B cell (primary cell): Measurements from ENCODE around the gene NPPA. TPM values are rescaled to one million over a fixed set of nuclear protein-coding genes. Genes with fewer than 3 reads are reported as not detected.

ENCODE experiments used
- ATAC-seq: fragments of 200-7000 bp; cut with Tn5 transposase; one replicate; pipeline ENCODE4 v1.10.0; 2021; ENCODE audit warnings: low read depth, mild to moderate bottlenecking, moderate number of reproducible peaks, moderate library complexity
- CTCF ChIA-PET: fragments of 350-600 bp; sonication (Branson Sonifier 250); formaldehyde crosslinking; loops from one replicate; lab custom pipeline; 2021; ENCODE audit warnings: antibody characterized with exemption, inconsistent platforms; lab: Charles Lee
- POLR2A ChIA-PET: fragments of 350-600 bp; sonication (Branson Sonifier 250); formaldehyde crosslinking; loops from one replicate; lab custom pipeline; 2021; ENCODE audit warnings: antibody characterized with exemption; lab: Charles Lee
- DNase-seq: peaks from one replicate; pipeline ENCODE4 v3.0.0; 2013
- H2AFZ ChIP-seq: 2 replicates; pipeline ENCODE4 v1.6.1; 2012; ENCODE audit warnings: mild to moderate bottlenecking, low read depth, low read length; ENCODE audit not compliant: insufficient read depth, poor library complexity, severe bottlenecking
- H3K27ac ChIP-seq, 2 donors: 1 replicate in 1 of 2; 2 replicates in 1 of 2; pipeline ENCODE4 v1.5.1; 2012 to 2013; ENCODE audit warnings: low read length in 2 of 2, mild to moderate bottlenecking in 2 of 2, moderate library complexity in 1 of 2
- H3K27me3 ChIP-seq, 4 experiments: fragments of 200-600 bp in 1 of 4; sonication (generic) in 1 of 4; replicated peaks in 1 of 4; 1 replicate in 2 of 4; 2 replicates in 2 of 4; pipeline versions ENCODE4 v1.6.1 to v1.7.0; 2013 to 2016; ENCODE audit warnings: low read length in 3 of 4, mild to moderate bottlenecking in 2 of 4, mixed read lengths in 1 of 4, moderate library complexity in 1 of 4; ENCODE audit not compliant: insufficient read depth in 4 of 4, control insufficient read depth in 3 of 4; ENCODE audit errors: control extremely low read depth in 1 of 4
- H3K36me3 ChIP-seq, 2 experiments: replicated peaks in 1 of 2; 1 replicate in 1 of 2; 2 replicates in 1 of 2; pipeline versions ENCODE4 v1.6.1 to v1.7.1; 2013; ENCODE audit warnings: low read length in 1 of 2; ENCODE audit not compliant: insufficient read depth in 2 of 2, control insufficient read depth in 1 of 2; ENCODE audit errors: control extremely low read depth in 1 of 2, extremely low read depth in 1 of 2
- H3K4me1 ChIP-seq, 2 donors: fragments of 200-600 bp in 1 of 2; sonication (generic) in 1 of 2; 1 replicate in 1 of 2; 2 replicates in 1 of 2; pipeline versions ENCODE4 v1.5.1 to v1.6.1; 2013 to 2017; ENCODE audit warnings: low read length in 2 of 2; ENCODE audit not compliant: control insufficient read depth in 2 of 2, insufficient read depth in 2 of 2
- H3K4me2 ChIP-seq: replicated peaks from 2 replicates; pipeline ENCODE3; 2012; ENCODE audit warnings: mild to moderate bottlenecking, low read depth, low read length; ENCODE audit not compliant: poor library complexity, severe bottlenecking
- H3K4me3 ChIP-seq, 5 experiments: fragments of 200-600 bp in 1 of 5; sonication (generic) in 1 of 5; 1 replicate in 3 of 5; 2 replicates in 2 of 5; pipeline versions ENCODE4 v1.5.1 to v1.7.0; 2011 to 2016; ENCODE audit warnings: low read length in 4 of 5, mild to moderate bottlenecking in 4 of 5, low read depth in 2 of 5, control low read depth in 1 of 5, moderate library complexity in 1 of 5; ENCODE audit not compliant: insufficient read depth in 1 of 5; ENCODE audit errors: control extremely low read depth in 1 of 5, extremely low read depth in 1 of 5
- H3K79me2 ChIP-seq: fragments of 200-600 bp; sonication (generic); one replicate; pipeline ENCODE4 v1.6.0; 2016; ENCODE audit warnings: low read length; ENCODE audit not compliant: control insufficient read depth, insufficient read depth
- H3K9ac ChIP-seq: fragments of 200-600 bp; sonication (generic); 2 replicates; pipeline ENCODE4 v1.6.1; 2017; ENCODE audit warnings: mild to moderate bottlenecking, low read length, moderate library complexity
- H3K9me3 ChIP-seq, 3 donors: one replicate each; pipeline versions ENCODE4 v1.6.1 to v1.7.1; 2013; ENCODE audit warnings: low read length in 2 of 3; ENCODE audit not compliant: control insufficient read depth in 2 of 3, insufficient read depth in 1 of 3; ENCODE audit errors: control extremely low read depth in 1 of 3
- H4K20me1 ChIP-seq: 2 replicates; pipeline ENCODE4 v1.6.0; 2012; ENCODE audit warnings: mild to moderate bottlenecking, low read length; ENCODE audit not compliant: insufficient read depth, control insufficient read depth, poor library complexity, severe bottlenecking
- H3K27ac Mint-ChIP-seq: one replicate; pipeline ENCODE4 v1.8.0; 2021; ENCODE audit warnings: mixed read lengths
- H3K27me3 Mint-ChIP-seq: one replicate; pipeline ENCODE4 v1.8.0; 2021; ENCODE audit warnings: mixed read lengths
- H3K4me1 Mint-ChIP-seq: one replicate; pipeline ENCODE4 v1.8.0; 2021; ENCODE audit warnings: mixed read lengths
- H3K4me3 Mint-ChIP-seq: one replicate; pipeline ENCODE4 v1.8.0; 2021; ENCODE audit warnings: mixed read lengths
- H3K9me3 Mint-ChIP-seq: one replicate; pipeline ENCODE4 v1.8.0; 2022; ENCODE audit warnings: mixed read lengths; ENCODE audit not compliant: insufficient read depth
- EZH2 ChIP-seq: IDR thresholded peaks from 2 replicates; pipeline ENCODE4 v1.6.1; 2012; ENCODE audit warnings: borderline replicate concordance, low read depth, mild to moderate bottlenecking, moderate library complexity, low read length; ENCODE audit not compliant: insufficient read depth, poor library complexity, severe bottlenecking
- WGBS: methylation state at CpG from one replicate; pipeline ENCODE4 v1.1.5; 2013; ENCODE audit warnings: missing lambda C conversion rate; ENCODE audit not compliant: insufficient coverage; 5-methylcytosine and 5-hydroxymethylcytosine counted together
- intact Hi-C: fragments of 100-400 bp; cut with micrococcal nuclease; formaldehyde crosslinking; loops from one replicate; pipeline ENCODE4 v1.10.0; 2022
- polyA plus RNA-seq: library from polyadenylated mRNA; depleted of rRNA; stranded (reverse); fragments of >200 nt; gene quantifications from 2 replicates; pipeline ENCODE4 v1.2.3, GENCODE V29; 2012
- total RNA-seq, 2 donors: library from RNA; stranded (reverse); fragments of 120-200 nt in 1 of 2; gene quantifications; 1 replicate in 1 of 2; 2 replicates in 1 of 2; pipeline versions ENCODE4 v1.2.3 to v1.2.4, GENCODE V29; 2013 to 2022
- TF ChIP-seq, protein P1 (sequence below): fragments of 200-600 bp; IDR thresholded peaks from one replicate; pipeline ENCODE4 v1.8.0; 2022; ENCODE audit warnings: antibody characterized with exemption, mild to moderate bottlenecking

The NPPA gene
- total and polyA plus RNA-seq, 2 donors (not counting 1 experiment from before 2014, with no cell fraction given), result not detected

DNA sequence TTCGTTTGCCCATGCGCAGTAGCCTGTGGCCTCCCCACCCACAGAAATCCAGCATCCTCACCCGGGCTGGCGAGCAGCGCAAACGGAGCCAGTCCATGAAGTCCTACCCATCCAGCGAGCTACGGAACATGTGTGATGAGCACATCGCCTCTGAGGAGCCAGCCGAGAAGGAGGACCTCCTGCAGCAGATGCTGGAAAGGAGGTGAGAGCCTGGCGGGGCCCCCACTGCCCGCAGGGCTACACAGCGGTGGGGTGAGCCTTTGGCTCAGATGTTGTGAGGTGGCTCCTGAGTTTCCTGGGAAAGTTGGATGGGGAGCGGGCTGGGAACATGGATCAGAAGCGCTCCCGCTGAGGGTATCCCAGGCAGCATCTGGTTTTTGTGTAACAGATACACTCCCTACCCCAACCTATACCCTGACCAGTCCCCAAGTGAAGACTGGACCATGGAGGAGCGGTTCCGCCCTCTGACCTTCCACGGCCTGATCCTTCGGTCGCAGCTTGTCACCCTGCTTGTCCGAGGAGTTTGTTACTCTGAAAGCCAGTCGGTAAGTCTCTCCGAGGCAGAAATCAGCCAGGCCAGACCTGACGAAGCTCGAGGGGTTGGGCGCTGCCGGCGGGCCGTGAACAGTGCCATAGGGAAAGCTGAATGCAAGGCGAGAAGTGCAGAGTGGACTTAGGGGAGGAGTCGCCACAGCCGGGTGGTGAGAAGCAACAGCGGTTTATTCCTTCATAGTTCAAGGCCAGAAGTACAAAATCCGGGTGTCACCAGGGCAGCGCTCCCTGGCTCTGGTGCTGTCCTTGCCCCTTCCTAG lies 10.4 kb downstream of the NPPA start:
- WGBS, result 92% methylated on average over 35 of the region's 36 CpGs
- no peak overlapping the region for H3K27ac Mint-ChIP-seq
- Histone ChIP-seq H3K27ac (no peak overlapping the region), H4K20me1 (peaks cover 27% of the 10 kb centered on the region), H3K4me2 (no peak overlapping the region), H3K4me1 (peaks cover 8 to 13% of the 10 kb centered on the region in 2 donors), H3K9me3 (no peaks in the 10 kb centered on the region), H3K9ac (no peak overlapping the region), H3K36me3 (peaks cover 0 to 94% of the 10 kb centered on the region in 2 experiments), H3K27me3 (no peaks in the 10 kb centered on the region), H2AFZ (no peak overlapping the region), H3K4me3 (no peak overlapping the region), H3K79me2 (peaks cover 3% of the 10 kb centered on the region)
- H3K27me3 Mint-ChIP-seq, result no peaks in the 10 kb centered on the region
- CTCF ChIA-PET, result interaction anchor here (0.6 to 5.0 kb wide), 10 partner anchors 10 to 472 kb away, joined by 3 to 36 read pairs (median 8); partner anchors contain the start of gene NPPA
- no peaks in the 10 kb centered on the region for H3K9me3 Mint-ChIP-seq
- DNase-seq, result no peak
- intact Hi-C loops, result no loop called here
- ATAC-seq, result no peak
- H3K4me1 Mint-ChIP-seq, result peaks cover 17% of the 10 kb centered on the region
- POLR2A ChIA-PET, result no interaction called here
- no peak overlapping the region for H3K4me3 Mint-ChIP-seq
- TF ChIP-seq, protein P1, sequence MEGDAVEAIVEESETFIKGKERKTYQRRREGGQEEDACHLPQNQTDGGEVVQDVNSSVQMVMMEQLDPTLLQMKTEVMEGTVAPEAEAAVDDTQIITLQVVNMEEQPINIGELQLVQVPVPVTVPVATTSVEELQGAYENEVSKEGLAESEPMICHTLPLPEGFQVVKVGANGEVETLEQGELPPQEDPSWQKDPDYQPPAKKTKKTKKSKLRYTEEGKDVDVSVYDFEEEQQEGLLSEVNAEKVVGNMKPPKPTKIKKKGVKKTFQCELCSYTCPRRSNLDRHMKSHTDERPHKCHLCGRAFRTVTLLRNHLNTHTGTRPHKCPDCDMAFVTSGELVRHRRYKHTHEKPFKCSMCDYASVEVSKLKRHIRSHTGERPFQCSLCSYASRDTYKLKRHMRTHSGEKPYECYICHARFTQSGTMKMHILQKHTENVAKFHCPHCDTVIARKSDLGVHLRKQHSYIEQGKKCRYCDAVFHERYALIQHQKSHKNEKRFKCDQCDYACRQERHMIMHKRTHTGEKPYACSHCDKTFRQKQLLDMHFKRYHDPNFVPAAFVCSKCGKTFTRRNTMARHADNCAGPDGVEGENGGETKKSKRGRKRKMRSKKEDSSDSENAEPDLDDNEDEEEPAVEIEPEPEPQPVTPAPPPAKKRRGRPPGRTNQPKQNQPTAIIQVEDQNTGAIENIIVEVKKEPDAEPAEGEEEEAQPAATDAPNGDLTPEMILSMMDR, result no peak

DNA sequence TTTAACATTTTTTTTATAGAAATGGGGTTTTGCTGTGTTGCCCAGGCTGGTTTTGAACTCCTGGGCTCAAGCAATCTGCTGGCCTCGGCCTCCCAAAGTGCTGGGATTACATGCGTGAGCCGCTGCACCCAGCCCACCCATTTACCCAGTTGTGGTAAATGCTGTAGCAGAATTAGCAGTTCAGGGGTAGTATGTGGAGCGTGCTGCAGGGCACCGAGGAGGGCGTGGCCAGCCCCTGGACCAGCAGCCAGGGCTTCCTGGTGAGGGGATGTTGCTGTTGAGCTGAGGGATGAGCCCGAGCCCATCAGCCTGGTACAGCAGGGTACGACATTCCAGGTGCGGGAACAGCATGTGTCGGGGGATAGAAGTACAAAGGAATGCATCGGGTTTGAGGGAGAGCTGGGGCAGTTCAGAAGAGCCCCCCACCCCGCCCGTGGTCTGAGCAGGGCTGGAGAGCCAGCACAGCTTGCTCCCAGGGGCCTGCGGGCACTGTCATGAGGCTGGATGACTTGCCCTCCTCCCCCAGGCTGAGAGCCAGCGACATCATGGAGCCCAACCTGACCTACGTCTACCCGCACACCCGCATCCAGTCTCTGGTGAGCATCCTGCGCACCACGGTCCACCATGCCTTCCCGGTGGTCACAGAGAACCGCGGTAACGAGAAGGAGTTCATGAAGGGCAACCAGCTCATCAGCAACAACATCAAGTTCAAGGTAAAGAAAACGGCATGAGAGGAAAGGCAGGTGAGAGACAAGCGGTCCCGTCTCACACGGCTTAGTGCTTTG lies 11.9 kb downstream of the NPPA start:
- peaks cover 0 to 92% of the 10 kb centered on the region in 2 experiments for H3K36me3 ChIP-seq
- H3K9me3 ChIP-seq, result no peaks in the 10 kb centered on the region
- ChIA-PET POLR2A (no interaction called here), CTCF (interaction anchor here (1.1 to 4.5 kb wide), 3 partner anchors 12 to 131 kb away, joined by 3 to 36 read pairs (median 11); partner anchors contain the start of gene NPPA)
- Mint-ChIP-seq H3K9me3 (no peaks in the 10 kb centered on the region), H3K4me1 (peaks cover 6% of the 10 kb centered on the region), H3K4me3 (no peak overlapping the region), H3K27me3 (no peaks in the 10 kb centered on the region), H3K27ac (no peak overlapping the region)
- peaks cover 24% of the 10 kb centered on the region for H4K20me1 ChIP-seq
- DNase-seq, result no peak
- TF ChIP-seq, protein P1, result no peak
- no peak for TF ChIP-seq EZH2
- no peak for ATAC-seq
- WGBS, result 97% methylated on average over 23 of the region's 28 CpGs
- H3K9ac ChIP-seq, result no peak overlapping the region
- H3K4me1 ChIP-seq, result no peaks in the 10 kb centered on the region
- no peak overlapping the region for H2AFZ ChIP-seq
- no peak overlapping the region for H3K27ac ChIP-seq
- H3K27me3 ChIP-seq, result no peaks in the 10 kb centered on the region
- no peak overlapping the region for H3K4me3 ChIP-seq
- H3K79me2 ChIP-seq, result peaks cover 3% of the 10 kb centered on the region
- intact Hi-C loops, result no loop called here
- H3K4me2 ChIP-seq, result no peak overlapping the region
